CD4-positive, alpha-beta T cell treated with Interleukin-17A for 4 hours (primary cell): Measurements from ENCODE around the gene SLC16A5.
"Not testable (repeated sequence)": the region's sequence is repeated elsewhere in the genome, so short reads cannot be mapped to it uniquely, and the experiment has no call there.

Source experiments
- DNase-seq: peaks from one replicate; pipeline ENCODE4 v3.0.0-alpha.2; 2020; ENCODE audit warnings: mixed read lengths

The SLC16A5 gene

DNA sequence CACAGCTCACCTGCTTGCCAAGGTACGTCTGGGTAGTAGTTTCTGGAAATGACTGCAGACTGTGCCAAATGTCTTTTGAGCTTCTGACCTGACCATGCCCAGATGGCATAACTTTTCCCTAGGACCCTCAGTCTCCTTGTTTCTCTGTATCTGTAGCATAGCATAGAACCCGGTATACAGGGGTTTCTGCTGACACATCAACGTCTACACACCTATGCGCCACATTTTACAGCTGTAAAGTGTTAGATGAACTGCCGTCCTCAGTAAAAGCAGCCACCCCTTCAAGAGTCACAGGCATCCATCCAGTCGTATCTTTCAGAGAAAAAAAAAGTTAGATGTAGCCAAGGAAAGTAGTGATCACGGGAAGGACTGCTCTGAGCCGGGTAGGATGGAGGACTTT, 23.3 kb upstream of the SLC16A5 start:
- DNase-seq, result no peak

- DNase-seq, result no peak
These were observed 22.7 kb upstream of the SLC16A5 start for GRCh38 chr17:75064867-75065561.

DNA sequence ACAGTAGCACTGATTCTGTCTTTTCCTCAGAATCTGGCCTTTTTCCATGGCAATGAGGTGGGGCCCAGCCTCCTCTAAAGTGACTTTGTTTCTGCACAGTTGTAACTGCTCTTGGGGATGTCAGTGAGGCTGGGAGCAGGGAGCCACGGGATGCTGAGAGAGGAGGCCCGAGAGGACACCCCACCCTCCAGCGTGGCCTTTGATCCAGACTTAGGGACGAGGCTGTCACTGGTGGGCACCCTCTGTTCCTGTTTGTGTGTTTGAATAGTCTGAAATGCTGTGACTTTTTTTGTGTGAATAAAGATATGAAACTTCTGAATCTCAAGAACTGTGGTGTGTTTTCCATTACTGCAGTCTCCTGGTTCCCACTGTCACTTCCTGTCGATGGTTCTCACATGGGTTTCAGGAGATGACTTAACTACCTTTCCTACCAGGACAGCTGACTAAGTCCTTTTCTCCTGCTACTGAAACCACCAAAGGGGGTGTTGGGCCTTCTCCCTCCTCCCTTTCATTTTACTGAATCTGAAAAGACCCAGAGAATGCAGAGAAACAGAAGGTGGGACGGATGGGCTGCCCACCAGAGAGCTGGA, 22.1 kb upstream of the SLC16A5 start:
- no peak for DNase-seq

- DNase-seq, result peak; percentile 50
These were observed 19.9 kb upstream of the SLC16A5 start for GRCh38 chr17:75067856-75068255.

DNA sequence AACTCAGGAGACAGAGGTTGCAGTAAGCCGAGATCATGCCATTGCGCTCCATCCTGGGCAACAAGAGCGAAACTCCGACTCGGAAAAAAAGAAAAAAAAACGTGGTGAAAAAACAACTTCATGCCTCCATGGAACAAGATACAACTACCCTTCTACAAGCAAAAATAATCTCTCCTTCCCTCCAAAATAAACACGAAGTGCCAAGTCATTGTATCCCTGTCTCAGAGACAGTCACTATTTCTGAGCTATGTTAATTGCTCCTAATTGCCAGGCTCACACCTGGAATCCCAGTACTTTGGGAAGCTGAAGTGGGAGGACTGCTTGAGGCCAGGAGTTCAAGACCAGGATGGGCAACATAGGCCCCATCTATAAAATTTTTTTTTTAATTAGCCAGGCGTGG, 19.0 kb upstream of the SLC16A5 start:
- DNase-seq, result no peak

- DNase-seq, result peak; percentile 32
These were observed 18.0 kb upstream of the SLC16A5 start for GRCh38 chr17:75069783-75070182.

DNA sequence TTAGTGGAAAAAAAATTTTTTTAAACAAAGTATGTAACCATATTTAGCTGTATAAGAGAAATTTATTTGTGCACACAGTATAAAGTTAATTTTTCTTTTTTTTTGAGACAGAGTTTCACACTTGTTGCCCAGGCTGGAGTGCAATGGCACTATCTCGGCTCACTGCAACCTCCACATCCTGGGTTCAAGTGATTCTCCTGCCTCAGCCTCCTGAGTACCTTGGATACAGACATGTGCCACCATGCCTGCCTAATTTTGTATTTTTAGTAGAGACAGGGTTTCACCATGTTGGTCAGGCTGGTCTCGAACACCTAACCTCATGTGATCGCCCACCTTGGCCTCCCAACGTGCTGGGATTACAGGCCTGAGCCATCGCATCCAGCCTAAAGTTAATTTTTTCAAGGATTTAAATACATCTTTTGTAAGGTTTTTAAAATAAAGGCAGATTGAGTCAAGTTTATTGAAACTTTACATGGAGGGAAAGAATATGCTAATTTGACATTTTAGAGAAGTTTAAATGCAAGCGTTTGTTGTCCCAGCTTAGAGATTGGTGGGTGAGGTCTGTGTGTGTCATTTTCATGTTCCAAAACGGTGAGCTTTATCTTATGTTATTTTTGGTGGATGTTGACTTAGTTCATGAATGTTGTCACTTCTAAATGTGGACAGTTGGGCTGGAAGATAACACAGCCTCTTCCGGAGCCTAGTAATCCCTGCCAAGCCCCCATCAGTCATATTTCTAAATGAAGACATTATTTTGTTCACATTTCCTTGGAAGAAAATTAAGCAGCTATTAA, 16.1 kb upstream of the SLC16A5 start:
- not testable (repeated sequence) for DNase-seq

GRCh38 chr17:75072909-75073308, 14.8 kb upstream of the SLC16A5 start:
- not testable (repeated sequence) for DNase-seq

GRCh38 chr17:75073618-75074047, 14.1 kb upstream of the SLC16A5 start:
- DNase-seq, result no peak

DNA sequence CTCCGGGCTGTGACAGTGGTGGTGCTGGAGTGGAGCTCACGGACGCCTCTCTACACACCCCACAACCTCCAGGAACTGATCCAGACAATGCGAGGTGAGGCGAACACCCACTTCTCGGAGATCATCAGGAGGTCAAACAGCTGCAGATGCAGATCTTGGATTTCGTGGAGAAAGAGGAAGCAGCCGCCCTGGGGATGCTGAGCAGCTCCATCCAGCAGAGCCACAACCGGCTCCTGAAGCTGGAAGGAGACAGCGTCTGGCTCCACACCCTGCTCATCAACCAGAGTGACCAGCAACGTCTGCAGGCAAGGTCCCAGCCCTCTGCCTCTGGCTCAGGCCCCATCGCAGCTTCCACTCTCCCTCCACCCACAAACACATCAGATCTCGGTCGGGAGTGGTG, 13.2 kb upstream of the SLC16A5 start:
- no peak for DNase-seq

DNA sequence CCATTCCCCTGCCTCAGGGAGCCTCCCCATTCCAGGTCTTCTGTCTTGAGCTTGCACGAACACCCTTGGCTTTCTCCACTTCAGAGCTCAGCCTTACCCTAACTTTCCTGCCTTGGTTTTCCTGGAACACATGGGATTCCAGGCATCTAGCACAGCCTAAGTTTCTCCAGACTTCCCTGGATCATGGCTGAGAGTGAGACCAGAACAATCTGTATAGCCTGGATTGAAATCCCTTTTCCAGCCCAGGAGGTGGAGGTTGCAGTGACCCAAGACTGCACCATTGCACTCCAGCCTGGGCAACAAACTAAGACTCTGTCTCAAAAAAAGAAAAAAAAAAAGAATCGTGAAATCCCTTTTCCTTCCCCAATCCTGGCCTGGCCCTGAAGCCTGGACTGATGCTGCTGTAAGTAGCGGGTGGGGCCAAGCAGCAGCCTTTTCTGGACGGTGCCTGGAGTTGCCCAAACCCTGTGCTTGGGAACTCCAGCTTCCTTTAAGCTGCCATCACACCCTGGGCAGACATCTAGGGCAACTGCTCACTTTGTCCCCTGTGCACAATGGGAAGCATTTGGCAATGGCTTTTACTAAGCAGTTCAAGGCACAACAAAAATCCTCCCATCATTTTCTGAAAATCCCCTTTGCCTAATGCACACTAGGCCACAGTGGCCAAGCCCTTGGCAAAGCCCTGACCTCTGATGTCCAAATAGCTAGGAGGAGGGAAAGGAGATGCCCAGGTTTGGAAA, 12.0 kb upstream of the SLC16A5 start:
- DNase-seq, result no peak

GRCh38 chr17:75077072-75077495, 10.7 kb upstream of the SLC16A5 start:
- no peak for DNase-seq

DNA sequence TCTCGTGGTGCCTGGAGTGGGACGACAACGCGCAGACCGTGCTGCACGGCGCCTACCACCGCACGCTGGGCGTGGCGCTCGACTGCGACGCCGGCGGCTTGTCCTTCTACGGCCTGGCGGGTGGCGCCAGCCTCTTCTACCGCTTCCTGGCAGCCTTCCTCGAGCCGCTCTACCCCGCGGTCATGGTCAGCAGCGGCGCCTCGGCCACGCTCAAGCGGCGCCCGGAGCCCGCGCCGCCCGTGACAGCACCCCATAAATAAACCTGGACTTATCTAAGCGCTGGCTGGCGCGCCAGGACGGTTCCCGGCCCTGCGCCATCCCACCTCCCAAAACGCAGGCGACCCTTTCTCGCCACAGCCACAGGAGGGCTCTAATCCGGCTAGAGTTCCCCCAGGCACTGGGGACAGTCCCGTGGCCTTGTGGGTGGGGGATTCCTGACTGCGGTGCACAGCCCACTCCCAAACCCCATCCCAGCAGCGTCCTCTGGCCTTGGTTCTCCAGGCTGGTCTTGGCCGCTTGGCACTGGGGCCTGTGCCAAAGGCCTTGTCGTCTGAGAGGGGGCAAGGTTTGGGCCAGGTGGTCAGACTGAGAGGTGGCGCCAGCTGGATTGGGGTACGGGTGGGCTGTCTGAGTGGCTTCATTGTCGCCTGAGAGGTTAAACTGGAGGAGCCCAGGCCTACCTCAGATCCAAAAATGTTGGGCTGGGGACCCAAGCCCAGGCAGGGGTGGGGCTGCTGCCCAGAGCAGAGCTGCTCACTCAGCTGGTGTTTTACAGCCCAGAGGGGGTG, 10.1 kb upstream of the SLC16A5 start:
- peak; percentile 69 for DNase-seq

DNA sequence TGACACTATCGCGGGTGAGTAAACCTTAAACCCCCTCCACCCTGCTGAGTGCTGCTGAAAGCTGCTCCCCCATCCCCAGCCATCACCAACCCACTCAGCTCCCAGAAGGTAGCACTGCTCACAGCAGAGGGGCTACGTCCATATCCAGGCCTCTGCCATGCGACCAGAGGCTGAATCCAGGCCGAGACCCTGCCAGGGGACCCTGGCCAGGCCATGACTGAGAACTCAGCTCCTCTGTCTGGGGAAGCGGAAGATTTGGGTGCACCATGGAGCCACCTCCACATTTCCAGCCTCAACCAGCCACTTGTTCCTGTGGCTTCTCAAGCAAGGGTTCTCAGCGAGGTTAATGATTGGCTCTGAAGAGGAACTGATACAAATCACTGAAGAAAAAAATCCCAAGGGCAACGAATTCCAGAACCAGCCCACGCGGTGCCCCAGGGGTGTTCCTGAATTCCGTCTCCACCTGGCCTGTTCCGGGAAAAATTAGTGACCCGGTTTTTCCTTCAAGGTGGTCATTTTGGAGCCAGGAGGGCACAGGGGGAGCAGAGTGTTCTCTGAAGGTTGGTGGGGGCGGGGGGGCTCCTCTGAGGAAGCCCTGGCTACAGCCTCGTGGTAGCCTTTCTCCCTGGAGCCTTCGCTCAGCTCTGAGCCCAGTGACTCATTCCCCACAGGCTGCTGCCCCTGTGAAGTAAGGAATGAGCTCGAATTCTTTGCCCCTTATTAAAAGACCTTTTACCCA, 9.3 kb upstream of the SLC16A5 start:
- no peak for DNase-seq

DNA sequence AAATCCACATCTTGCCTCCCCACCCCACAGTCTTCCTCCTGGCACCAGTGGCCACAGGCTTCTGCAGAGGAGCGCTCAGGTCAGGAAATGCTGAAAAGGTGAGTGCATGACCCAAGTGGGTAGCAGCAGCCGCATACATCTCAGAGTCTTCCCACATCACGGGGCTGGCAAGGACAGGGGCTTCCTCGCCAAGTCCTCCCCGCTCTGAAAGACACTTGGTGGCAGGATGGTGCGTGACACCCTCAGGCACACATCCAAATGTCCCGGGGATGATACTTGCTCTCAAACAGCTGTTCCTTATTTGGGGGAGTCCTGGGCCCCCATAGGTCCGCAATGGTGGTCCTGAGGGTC, 8.8 kb upstream of the SLC16A5 start:
- no peak for DNase-seq

- DNase-seq, result no peak
These were observed 5.9 kb upstream of the SLC16A5 start for GRCh38 chr17:75081611-75082540.

DNA sequence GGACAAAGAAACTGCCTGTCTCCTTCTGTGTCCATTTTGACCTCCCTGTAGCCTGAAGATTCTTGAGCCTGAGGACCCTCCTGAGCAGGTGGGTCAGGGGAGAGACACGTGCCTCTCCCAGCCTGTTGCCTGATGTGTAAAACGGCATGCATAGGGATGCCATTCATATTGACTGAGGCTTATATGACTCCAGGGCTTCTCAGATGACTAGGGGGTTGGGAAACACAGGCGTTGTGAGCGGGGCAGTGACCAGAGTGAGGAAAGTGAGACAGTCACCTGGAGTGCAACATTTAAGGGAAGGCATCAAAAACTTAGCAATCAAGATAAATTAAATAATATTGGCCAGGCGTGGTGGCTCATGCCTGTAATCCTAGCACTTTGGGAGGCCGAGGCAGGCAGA, 5.1 kb upstream of the SLC16A5 start:
- DNase-seq, result no peak

- peak; percentile 57 for DNase-seq
These were observed 3.6 kb upstream of the SLC16A5 start for GRCh38 chr17:75084039-75084660.

- no peak for DNase-seq
These were observed 1.1 kb upstream of the SLC16A5 start for GRCh38 chr17:75086496-75087181.

DNA sequence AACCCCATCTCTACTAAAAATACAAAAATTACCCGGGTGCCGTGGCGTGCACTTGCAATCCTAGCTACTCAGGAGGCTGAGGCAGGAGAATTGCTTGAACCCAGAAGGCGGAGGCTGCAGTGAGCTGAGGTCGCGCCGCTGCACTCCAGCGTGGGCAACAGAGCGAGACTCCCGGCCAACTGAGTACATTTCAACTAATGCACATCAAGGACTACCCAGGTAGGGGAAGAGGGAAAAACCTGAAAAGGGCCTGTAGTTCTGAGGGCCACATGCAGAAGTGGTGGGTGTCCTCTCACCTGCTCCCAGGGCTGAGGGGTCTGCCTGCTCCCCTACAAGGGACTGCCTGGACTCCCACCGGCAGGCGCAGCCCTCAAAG, 584 bp upstream of the SLC16A5 start:
- no peak for DNase-seq
